K562 (cell line): ENCODE measurements around the gene SPTBN4. TPM values are rescaled to one million over a fixed set of nuclear protein-coding genes. Genes with fewer than 3 reads are reported as not detected.

Experiments
- ARHGAP35 ChIP-seq: fragments of 450-650 bp; IDR thresholded peaks from 2 replicates; pipeline ENCODE4 v1.6.1; 2018; ENCODE audit not compliant: partially characterized antibody
- CHD2 ChIP-seq: IDR thresholded peaks from 2 replicates; pipeline ENCODE4 v1.6.1; 2011; ENCODE audit warnings: low read depth, low read length
- DEAF1 ChIP-seq: fragments of 450-650 bp; formaldehyde crosslinking; IDR thresholded peaks from 2 replicates; pipeline ENCODE4 v1.4.0; 2020; ENCODE audit warnings: mild to moderate bottlenecking, moderate library complexity
- DLX4 ChIP-seq: fragments of 250-450 bp; sonication (Bioruptor Pico); IDR thresholded peaks from 2 replicates; pipeline ENCODE4 v1.6.1; 2021; ENCODE audit warnings: mild to moderate bottlenecking
- IRF2 ChIP-seq: sonication (generic); formaldehyde crosslinking; IDR thresholded peaks from 2 replicates; pipeline ENCODE4 v1.8.1; 2022; ENCODE audit warnings: mild to moderate bottlenecking, missing genetic modification reagents
- KAT7 ChIP-seq: sonication (generic); formaldehyde crosslinking; IDR thresholded peaks from 2 replicates; pipeline ENCODE4 v1.8.0; 2022; ENCODE audit warnings: missing genetic modification reagents, mild to moderate bottlenecking, borderline replicate concordance
- NCOA1 ChIP-seq: fragments of 450-650 bp; IDR thresholded peaks from 2 replicates; pipeline ENCODE4 v1.6.1; 2016; ENCODE audit warnings: low read depth
- NKRF ChIP-seq: fragments of 450-650 bp; IDR thresholded peaks from 2 replicates; pipeline ENCODE4 v1.6.1; 2016; ENCODE audit warnings: borderline replicate concordance
- NONO ChIP-seq, 2 experiments: fragments of 200-400 bp in 1 of 2; fragments of 450-650 bp in 1 of 2; formaldehyde crosslinking in 1 of 2; IDR thresholded peaks; 2 replicates each; pipeline ENCODE4 v1.6.1; 2017; ENCODE audit warnings: low read depth in 2 of 2, mild to moderate bottlenecking in 2 of 2, moderate library complexity in 2 of 2, low read length in 1 of 2
- PHTF2 ChIP-seq: fragments of 250-450 bp; sonication (Bioruptor Pico); IDR thresholded peaks from 2 replicates; pipeline ENCODE4 v1.5.0; 2021; ENCODE audit warnings: mild to moderate bottlenecking
- POLR2A ChIP-seq: fragments of 450-650 bp; conservative IDR thresholded peaks from 2 replicates; pipeline ENCODE4 v1.6.1; 2016
- PRMT5 ChIP-seq: sonication (generic); formaldehyde crosslinking; IDR thresholded peaks from 2 replicates; pipeline ENCODE4 v1.5.0; 2020; ENCODE audit warnings: missing genetic modification reagents
- PTBP1 ChIP-seq: fragments of 200-400 bp; formaldehyde crosslinking; IDR thresholded peaks from 2 replicates; pipeline ENCODE4 v1.6.1; 2017; ENCODE audit warnings: low read depth, low read length
- SIN3A ChIP-seq, 2 experiments: fragments of 150-350 bp in 1 of 2; IDR thresholded peaks; 2 replicates each; pipeline ENCODE4 v1.6.1; 2011 to 2016; ENCODE audit warnings: borderline replicate concordance in 2 of 2, low read depth in 2 of 2, low read length in 2 of 2, mild to moderate bottlenecking in 2 of 2, moderate library complexity in 2 of 2; ENCODE audit not compliant: control insufficient read depth in 1 of 2
- SMAD1 ChIP-seq: fragments of 150-350 bp; IDR thresholded peaks from 2 replicates; pipeline ENCODE4 v1.6.1; 2014; ENCODE audit warnings: low read length, low read depth; ENCODE audit not compliant: partially characterized antibody
- SRSF7 ChIP-seq: fragments of 200-400 bp; formaldehyde crosslinking; optimal IDR thresholded peaks from 2 replicates; pipeline ENCODE3; 2017; ENCODE audit warnings: mild to moderate bottlenecking, low read depth, low read length
- STAG1 ChIP-seq: sonication (generic); formaldehyde crosslinking; IDR thresholded peaks from 2 replicates; pipeline ENCODE4 v1.5.0; 2020; ENCODE audit warnings: missing genetic modification reagents, borderline replicate concordance
- TCFL5 ChIP-seq: fragments of 250-450 bp; sonication (Bioruptor Pico); conservative IDR thresholded peaks from 2 replicates; pipeline ENCODE4 v1.6.1; 2021; ENCODE audit warnings: mild to moderate bottlenecking, moderate library complexity, matching md5 sums
- THRAP3 ChIP-seq: fragments of 450-650 bp; IDR thresholded peaks from 2 replicates; pipeline ENCODE4 v1.6.1; 2016; ENCODE audit warnings: mild to moderate bottlenecking, inconsistent platforms, borderline replicate concordance
- ZFP1 ChIP-seq: fragments of 450-650 bp; formaldehyde crosslinking; IDR thresholded peaks from 2 replicates; pipeline ENCODE4 v1.4.0; 2020; ENCODE audit warnings: mild to moderate bottlenecking, mixed read lengths
- ZFPM2 ChIP-seq: fragments of 250-450 bp; sonication (Bioruptor Pico); IDR thresholded peaks from 2 replicates; pipeline ENCODE4 v1.5.1; 2022; ENCODE audit warnings: mild to moderate bottlenecking
- ZNF124 ChIP-seq: sonication (generic); formaldehyde crosslinking; IDR thresholded peaks from 2 replicates; pipeline ENCODE4 v1.8.1; 2022; ENCODE audit warnings: missing genetic modification reagents
- ZNF311 ChIP-seq: fragments of 250-450 bp; sonication (Bioruptor Pico); IDR thresholded peaks from 2 replicates; pipeline ENCODE4 v1.4.0; 2020; ENCODE audit warnings: mild to moderate bottlenecking, moderate library complexity
- ZNF41 ChIP-seq: fragments of 250-450 bp; sonication (Bioruptor Pico); conservative IDR thresholded peaks from 2 replicates; pipeline ENCODE4 v1.4.0; 2020; ENCODE audit warnings: mild to moderate bottlenecking
- polyA plus RNA-seq, 8 experiments: library from polyadenylated mRNA; depleted of rRNA in 4 of 8; stranded (reverse) in 5 of 8; unstranded in 3 of 8; fragments of >200 nt; fragmentation: Nextera tagmentation in 2 of 8; fragmentation: Illumina TruSeq in 1 of 8; extraction: Ambion mirVana in 2 of 8; extraction: Trizol in 1 of 8; gene quantifications; 2 replicates each; pipeline versions ENCODE4 v1.2.1 to v1.2.3, GENCODE V29; 2011 to 2014; ENCODE audit warnings: inconsistent platforms in 1 of 8, missing spikeins in 1 of 8
- total RNA-seq, 7 experiments: library from RNA; depleted of rRNA in 6 of 7; stranded (reverse); fragments of >200 nt in 6 of 7; fragmentation: Illumina TruSeq in 2 of 7; extraction: Trizol in 2 of 7; gene quantifications; 2 replicates each; pipeline versions ENCODE4 v1.2.1 to v1.2.3, GENCODE V29; 2011 to 2021; ENCODE audit warnings: low replicate concordance in 1 of 7

Gene SPTBN4
- total and polyA plus RNA-seq, 9 of the 15 experiments (the other 6 are each of a cell fraction or from before 2014, with no cell fraction given), result 0.01 to 1.5 (median 0.86) TPM

GRCh38 chr19:40443131-40443999 lies 23.4 kb upstream of the SPTBN4 start (continued):
- TF ChIP-seq THRAP3 (0 out of 2 replicates have a peak, but pooled peaks have one; percentile 44), CHD2 (peak; percentile 78), PTBP1 (no peak), NKRF (0 out of 2 replicates have a peak, but pooled peaks have one; percentile 69), PRMT5 (CRISPR knock-in tag) (no peak), SRSF7 (no peak), POLR2A (no peak; the same call in none of the 2 replicates), DLX4 (no peak), DEAF1 (no peak), PHTF2 (no peak; the same call in 1 of the 2 replicates), ARHGAP35 (peak; percentile 60), ZNF124 (CRISPR knock-in tag) (no peak), SMAD1 (peak; percentile 55), STAG1 (CRISPR knock-in tag) (no peak), ZNF41 (CRISPR knock-in tag) (no peak), ZNF311 (no peak), IRF2 (CRISPR knock-in tag) (no peak), TCFL5 (CRISPR knock-in tag) (no peak), NCOA1 (no peak), ZFP1 (CRISPR knock-in tag) (no peak), NONO (IDR thresholded peaks at IDR 0.05; ENCODE audit: low read depth in 2 of 2, low read length in 1 of 2) (peak in 1 of 2 experiments; percentile 58; a peak in 1 of 4 replicates), ZFPM2 (CRISPR knock-in tag) (no peak), KAT7 (no peak), SIN3A (IDR thresholded peaks at IDR 0.05; ENCODE audit: borderline replicate concordance in 2 of 2, control insufficient read depth in 1 of 2, low read depth in 2 of 2, low read length in 2 of 2) (peak; percentile 82 to 90; a peak in 3 of 4 replicates)
